Astrocyte of the cerebellum (primary cell): Measurements from ENCODE around the gene TTLL11.
"Not testable (repeated sequence)": the region's sequence is repeated elsewhere in the genome, so short reads cannot be mapped to it uniquely, and the experiment has no call there.

Experiments
- DNase-seq: peaks from one replicate; pipeline ENCODE4 v3.0.0-alpha.2; 2011; ENCODE audit warnings: low read depth
- H3K4me3 ChIP-seq: 2 replicates; pipeline ENCODE4 v1.5.1; 2011; ENCODE audit warnings: mild to moderate bottlenecking, low read depth, low read length, moderate library complexity
- CTCF ChIP-seq: IDR thresholded peaks from 2 replicates; pipeline ENCODE4 v1.5.1; 2012; ENCODE audit warnings: low read length, low read depth, moderate library complexity, mild to moderate bottlenecking; ENCODE audit errors: missing control alignments
- in situ Hi-C: cut with HindIII; loops from 2 replicates; pipeline ENCODE4 v1.10.0; 2017; ENCODE audit warnings: low sequenced_read_pairs

TTLL11 gene

GRCh38 chr9:122001491-122002201 lies 91.5 kb downstream of the TTLL11 start:
- no peak overlapping the region for H3K4me3 ChIP-seq
- in situ Hi-C loops = no loop called here
- no peak for TF ChIP-seq CTCF
- no peak for DNase-seq

- DNase-seq, H3K4me3 ChIP-seq, in situ Hi-C loops: not testable (repeated sequence)
Observed at GRCh38 chr9:122000526-122000925, 92.6 kb downstream of the TTLL11 start.

GRCh38 chr9:121999556-121999955 lies 93.6 kb downstream of the TTLL11 start:
- H3K4me3 ChIP-seq = no peak overlapping the region
- in situ Hi-C loops = loop anchor here (25.0 kb wide), 2 partner anchors 312 to 437 kb away; no protein-coding TSS in a partner anchor
- no peak for TF ChIP-seq CTCF
- no peak for DNase-seq

- no peak for DNase-seq
- in situ Hi-C loops = loop anchor here (25.0 kb wide), 2 partner anchors 311 to 436 kb away; no protein-coding TSS in a partner anchor
- TF ChIP-seq CTCF = no peak
- H3K4me3 ChIP-seq = no peak overlapping the region
Observed at GRCh38 chr9:121998513-121999049, 94.5 kb downstream of the TTLL11 start.

GRCh38 chr9:121997791-121998190 lies 95.3 kb downstream of the TTLL11 start:
- H3K4me3 ChIP-seq = no peak overlapping the region
- in situ Hi-C loops = loop anchor here (25.0 kb wide), 2 partner anchors 310 to 435 kb away; no protein-coding TSS in a partner anchor
- DNase-seq = no peak
- TF ChIP-seq CTCF = no peak

- TF ChIP-seq CTCF = no peak
- no peak overlapping the region for H3K4me3 ChIP-seq
- DNase-seq = no peak
- in situ Hi-C loops = loop anchor here (25.0 kb wide), 2 partner anchors 309 to 434 kb away; no protein-coding TSS in a partner anchor
Observed at GRCh38 chr9:121996783-121997182, 96.3 kb downstream of the TTLL11 start.

- in situ Hi-C loops = loop anchor here (25.0 kb wide), 2 partner anchors 309 to 434 kb away; no protein-coding TSS in a partner anchor
- H3K4me3 ChIP-seq = no peak overlapping the region
- TF ChIP-seq CTCF = no peak
- DNase-seq = no peak
Observed at GRCh38 chr9:121995997-121996396, 97.1 kb downstream of the TTLL11 start.
